Cardiac muscle cell (in vitro differentiated cells and primary cell): ENCODE measurements around the gene RRBP1. TPM values are rescaled to one million over a fixed set of nuclear protein-coding genes. Genes with fewer than 3 reads are reported as not detected.
A peak's percentile ranks its signal among the peaks of the same experiment; 100 is the strongest.

ENCODE experiments used
- DNase-seq, 2 donors: peaks; one replicate each; pipeline versions ENCODE4 v3.0.0 to v3.0.0-alpha.2; 2010 to 2017; ENCODE audit warnings: low read depth in 1 of 2, low spot score in 1 of 2
- H3K27ac ChIP-seq: fragments of 200-600 bp; sonication (generic); 2 replicates; pipeline ENCODE4 v1.5.1; 2016
- H3K27me3 ChIP-seq: fragments of 200-600 bp; sonication (generic); 2 replicates; pipeline ENCODE4 v1.6.0; 2016; ENCODE audit warnings: control low read depth
- H3K36me3 ChIP-seq: fragments of 200-600 bp; sonication (generic); 2 replicates; pipeline ENCODE4 v1.5.1; 2016; ENCODE audit warnings: control low read depth
- H3K4me1 ChIP-seq: fragments of 200-600 bp; sonication (generic); 2 replicates; pipeline ENCODE4 v1.8.1; 2017; ENCODE audit warnings: low read depth, mild to moderate bottlenecking, mixed run types
- H3K4me3 ChIP-seq: fragments of 200-600 bp; sonication (generic); 2 replicates; pipeline ENCODE4 v1.5.1; 2016; ENCODE audit warnings: mild to moderate bottlenecking
- H3K9me3 ChIP-seq: fragments of 200-600 bp; sonication (generic); 2 replicates; pipeline ENCODE4 v1.5.1; 2017; ENCODE audit warnings: low read depth, mild to moderate bottlenecking, control low read depth
- polyA plus RNA-seq: library from polyadenylated mRNA; unstranded; fragments of >200 nt; fragmentation: Nextera tagmentation; extraction: Ambion mirVana; gene quantifications from 2 replicates; pipeline ENCODE4 v1.2.1, GENCODE V29; 2016
- total RNA-seq: library from RNA; depleted of rRNA; stranded (reverse); fragments of >200 nt; gene quantifications from 2 replicates; pipeline ENCODE4 v1.2.3, GENCODE V29; 2016
- TF ChIP-seq, protein P1 (sequence below): IDR thresholded peaks from 2 replicates; pipeline ENCODE4 v1.5.1; 2012; ENCODE audit warnings: low read depth, mild to moderate bottlenecking, low read length

Gene RRBP1
- total and polyA plus RNA-seq, 2 experiments from 2014 or later: 50.7 to 77.5 TPM

GRCh38 chr20:17571153-17571527 lies 110.9 kb downstream of the RRBP1 start:
- TF ChIP-seq, protein P1, sequence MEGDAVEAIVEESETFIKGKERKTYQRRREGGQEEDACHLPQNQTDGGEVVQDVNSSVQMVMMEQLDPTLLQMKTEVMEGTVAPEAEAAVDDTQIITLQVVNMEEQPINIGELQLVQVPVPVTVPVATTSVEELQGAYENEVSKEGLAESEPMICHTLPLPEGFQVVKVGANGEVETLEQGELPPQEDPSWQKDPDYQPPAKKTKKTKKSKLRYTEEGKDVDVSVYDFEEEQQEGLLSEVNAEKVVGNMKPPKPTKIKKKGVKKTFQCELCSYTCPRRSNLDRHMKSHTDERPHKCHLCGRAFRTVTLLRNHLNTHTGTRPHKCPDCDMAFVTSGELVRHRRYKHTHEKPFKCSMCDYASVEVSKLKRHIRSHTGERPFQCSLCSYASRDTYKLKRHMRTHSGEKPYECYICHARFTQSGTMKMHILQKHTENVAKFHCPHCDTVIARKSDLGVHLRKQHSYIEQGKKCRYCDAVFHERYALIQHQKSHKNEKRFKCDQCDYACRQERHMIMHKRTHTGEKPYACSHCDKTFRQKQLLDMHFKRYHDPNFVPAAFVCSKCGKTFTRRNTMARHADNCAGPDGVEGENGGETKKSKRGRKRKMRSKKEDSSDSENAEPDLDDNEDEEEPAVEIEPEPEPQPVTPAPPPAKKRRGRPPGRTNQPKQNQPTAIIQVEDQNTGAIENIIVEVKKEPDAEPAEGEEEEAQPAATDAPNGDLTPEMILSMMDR: no peak
- peak in 1 of 2 donors; percentile 41 for DNase-seq
- Histone ChIP-seq H3K9me3 (no peaks in the 10 kb centered on the region), H3K27ac (peak overlapping the region; percentile 99), H3K4me1 (peaks cover 35% of the 10 kb centered on the region), H3K4me3 (peak overlapping the region; percentile 76), H3K27me3 (no peaks in the 10 kb centered on the region), H3K36me3 (no peaks in the 10 kb centered on the region)

GRCh38 chr20:17570347-17571152 lies 111.5 kb downstream of the RRBP1 start:
- Histone ChIP-seq H3K27ac (peak overlapping the region; percentile 99), H3K4me3 (peak overlapping the region; percentile 76), H3K4me1 (peaks cover 29% of the 10 kb centered on the region), H3K36me3 (no peaks in the 10 kb centered on the region), H3K27me3 (no peaks in the 10 kb centered on the region), H3K9me3 (no peaks in the 10 kb centered on the region)
- peak; percentile 55 to 75 for DNase-seq
- TF ChIP-seq, protein P1: peak; percentile 8

DNA sequence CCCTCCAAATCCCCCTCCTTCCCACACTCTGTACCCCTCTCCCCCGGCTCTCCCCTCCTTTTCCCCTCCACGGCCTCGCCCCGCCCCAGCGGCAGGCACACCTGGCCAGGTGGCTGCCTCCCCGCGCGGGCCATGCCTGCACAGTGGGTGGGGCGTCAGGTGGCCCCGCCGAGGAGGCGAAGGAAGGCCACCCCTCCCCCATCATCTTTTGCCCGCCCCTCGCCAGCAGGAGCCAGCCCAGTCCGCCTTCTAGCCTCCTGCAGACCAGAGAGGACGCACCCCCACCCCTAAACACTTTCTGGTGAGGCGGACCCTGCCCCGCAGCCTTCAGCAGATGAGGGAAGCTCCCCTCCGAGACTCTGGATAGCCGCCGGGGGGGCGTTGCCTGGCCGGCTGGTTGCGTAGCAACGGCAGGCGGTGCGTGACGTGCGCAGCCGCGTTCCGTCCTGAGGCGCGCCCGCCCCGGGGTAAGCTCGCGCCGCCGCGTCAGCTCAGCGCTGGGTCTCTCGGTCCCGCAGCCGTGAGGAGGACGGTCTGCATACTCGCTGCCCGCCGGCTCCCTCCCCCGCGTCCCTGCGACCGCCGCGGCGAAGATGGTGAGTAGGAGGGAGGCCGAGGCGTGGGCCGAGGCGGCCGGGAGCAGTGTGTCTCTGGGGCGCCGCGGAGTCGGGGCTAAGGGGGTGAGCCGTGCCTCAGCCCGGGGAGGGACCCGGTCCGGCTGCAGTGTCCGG lies 112.3 kb downstream of the RRBP1 start, which contains the start of gene DSTN:
DSTN (plus strand) TSS at position 460 of the 731 bp plus-strand sequence; CDS start at position 594, 134 bp downstream.
- TF ChIP-seq, protein P1: no peak
- DNase-seq: peak; percentile 97
- peak within 1 kb of the TSS; percentile 76 for H3K4me3 ChIP-seq
- H3K27me3 ChIP-seq: no peaks in the 10 kb centered on the region
- H3K27ac ChIP-seq: peak within 1 kb of the TSS; percentile 99
- H3K36me3 ChIP-seq: no peaks in the 10 kb centered on the region
- no peaks in the 10 kb centered on the region for H3K9me3 ChIP-seq
- peaks cover 23% of the 10 kb centered on the region for H3K4me1 ChIP-seq

- TF ChIP-seq, protein P1: no peak
- no peaks in the 10 kb centered on the region for H3K27me3 ChIP-seq
- no peaks in the 10 kb centered on the region for H3K9me3 ChIP-seq
- peak overlapping the region; percentile 99 for H3K27ac ChIP-seq
- DNase-seq: peak; percentile 92 to 97
- H3K4me1 ChIP-seq: peaks cover 23% of the 10 kb centered on the region
- no peaks in the 10 kb centered on the region for H3K36me3 ChIP-seq
- peak overlapping the region; percentile 76 for H3K4me3 ChIP-seq
Measured at GRCh38 chr20:17568972-17569521, 113.0 kb downstream of the RRBP1 start.

GRCh38 chr20:17568045-17568788 lies 113.8 kb downstream of the RRBP1 start:
- H3K9me3 ChIP-seq: no peaks in the 10 kb centered on the region
- no peaks in the 10 kb centered on the region for H3K36me3 ChIP-seq
- TF ChIP-seq, protein P1: no peak
- no peak for DNase-seq
- no peaks in the 10 kb centered on the region for H3K27me3 ChIP-seq
- H3K27ac ChIP-seq: peak overlapping the region; percentile 99
- peak overlapping the region; percentile 76 for H3K4me3 ChIP-seq
- peaks cover 19% of the 10 kb centered on the region for H3K4me1 ChIP-seq
